K562 (cell line): ENCODE results near the gene IPO13. TPM values are rescaled to one million over a fixed set of nuclear protein-coding genes. Genes with fewer than 3 reads are reported as not detected.

Experiments
- CHCHD3 ChIP-seq: fragments of 250-450 bp; sonication (Bioruptor Pico); IDR thresholded peaks from 2 replicates; pipeline ENCODE4 v2.1.2; 2022; ENCODE audit warnings: mild to moderate bottlenecking
- FOXO4 ChIP-seq: fragments of 450-650 bp; formaldehyde crosslinking; IDR thresholded peaks from 2 replicates; pipeline ENCODE4 v1.4.0; 2020; ENCODE audit warnings: mild to moderate bottlenecking, moderate library complexity
- HNRNPL ChIP-seq: fragments of 200-400 bp; formaldehyde crosslinking; IDR thresholded peaks from 2 replicates; pipeline ENCODE4 v1.6.1; 2017; ENCODE audit warnings: low read depth, mild to moderate bottlenecking, low read length
- ID3 ChIP-seq, 2 experiments: fragments of 250-450 bp in 1 of 2; fragments of 450-650 bp in 1 of 2; sonication (Bioruptor Pico) in 1 of 2; IDR thresholded peaks; 2 replicates each; pipeline versions ENCODE4 v1.6.1 to v1.8.0; 2016 to 2021; ENCODE audit warnings: mild to moderate bottlenecking in 2 of 2, moderate library complexity in 2 of 2, missing compliant biosample characterization in 1 of 2, missing genetic modification characterization in 1 of 2
- L3MBTL2 ChIP-seq: fragments of 450-650 bp; IDR thresholded peaks from 2 replicates; pipeline ENCODE4 v1.6.1; 2016; ENCODE audit warnings: mild to moderate bottlenecking, moderate library complexity
- MGA ChIP-seq: fragments of 450-650 bp; IDR thresholded peaks from 2 replicates; pipeline ENCODE4 v1.6.1; 2016; ENCODE audit warnings: mild to moderate bottlenecking, moderate library complexity
- MNT ChIP-seq, 2 experiments: fragments of 450-650 bp; conservative IDR thresholded peaks; 2 replicates each; pipeline ENCODE4 v1.6.1; 2017; ENCODE audit warnings: mild to moderate bottlenecking in 2 of 2, moderate library complexity in 2 of 2
- MXI1 ChIP-seq: IDR thresholded peaks from 2 replicates; pipeline ENCODE4 v1.6.1; 2011; ENCODE audit warnings: low read depth, mild to moderate bottlenecking, improper control_type of control experiment, low read length
- NFIC ChIP-seq: fragments of 450-650 bp; IDR thresholded peaks from 2 replicates; pipeline ENCODE4 v1.6.1; 2017; ENCODE audit warnings: mild to moderate bottlenecking, inconsistent platforms
- NFYB ChIP-seq: IDR thresholded peaks from 2 replicates; pipeline ENCODE4 v1.6.1; 2011; ENCODE audit warnings: mild to moderate bottlenecking, moderate library complexity; ENCODE audit not compliant: insufficient read length; ENCODE audit errors: extremely low read depth
- TCF7 ChIP-seq: sonication (generic); IDR thresholded peaks from 2 replicates; pipeline ENCODE4 v1.6.1; 2016; ENCODE audit warnings: antibody characterized with exemption, borderline replicate concordance
- THRAP3 ChIP-seq: fragments of 450-650 bp; IDR thresholded peaks from 2 replicates; pipeline ENCODE4 v1.6.1; 2016; ENCODE audit warnings: mild to moderate bottlenecking, inconsistent platforms, borderline replicate concordance
- TRIM28 ChIP-seq: fragments of 450-650 bp; IDR thresholded peaks from 2 replicates; pipeline ENCODE4 v1.6.1; 2017
- ZNF75A ChIP-seq: fragments of 450-650 bp; formaldehyde crosslinking; IDR thresholded peaks from 2 replicates; pipeline ENCODE4 v1.4.0; 2020; ENCODE audit warnings: mild to moderate bottlenecking
- polyA plus RNA-seq, 8 experiments: library from polyadenylated mRNA; depleted of rRNA in 4 of 8; stranded (reverse) in 5 of 8; unstranded in 3 of 8; fragments of >200 nt; fragmentation: Nextera tagmentation in 2 of 8; fragmentation: Illumina TruSeq in 1 of 8; extraction: Ambion mirVana in 2 of 8; extraction: Trizol in 1 of 8; gene quantifications; 2 replicates each; pipeline versions ENCODE4 v1.2.1 to v1.2.3, GENCODE V29; 2011 to 2014; ENCODE audit warnings: inconsistent platforms in 1 of 8, missing spikeins in 1 of 8
- total RNA-seq, 7 experiments: library from RNA; depleted of rRNA in 6 of 7; stranded (reverse); fragments of >200 nt in 6 of 7; fragmentation: Illumina TruSeq in 2 of 7; extraction: Trizol in 2 of 7; gene quantifications; 2 replicates each; pipeline versions ENCODE4 v1.2.1 to v1.2.3, GENCODE V29; 2011 to 2021; ENCODE audit warnings: low replicate concordance in 1 of 7

Gene IPO13
- total and polyA plus RNA-seq, 9 of the 15 experiments (the other 6 are each of a cell fraction or from before 2014, with no cell fraction given), result 7.0 to 30.8 (median 16.2) TPM

DNA sequence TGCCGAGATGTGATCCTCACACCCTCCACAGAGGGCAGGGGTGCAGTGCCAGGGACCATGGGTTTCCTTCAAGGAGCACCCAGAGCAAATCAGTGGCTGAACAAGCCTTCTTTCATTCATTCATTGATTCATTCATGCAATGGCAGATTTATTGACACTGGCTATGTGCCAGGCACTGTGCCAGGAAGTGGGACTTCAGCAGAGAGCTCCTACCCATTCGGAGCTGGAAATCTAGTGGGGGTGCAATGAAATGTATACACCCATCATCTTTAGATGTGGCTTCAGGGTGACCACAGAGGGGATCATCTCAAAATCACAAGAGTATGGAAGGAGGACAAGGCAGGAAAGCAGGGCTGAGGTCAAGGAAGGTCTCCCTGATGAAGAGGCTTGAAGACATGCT lies 65.7 kb downstream of the IPO13 start (continued):
- no peak for TF ChIP-seq MGA
- TF ChIP-seq THRAP3, result no peak
- no peak for TF ChIP-seq TCF7
- no peak for TF ChIP-seq MNT (conservative IDR thresholded peaks at IDR 0.05)
- no peak for TF ChIP-seq ID3 (CRISPR knock-in tag; IDR thresholded peaks at IDR 0.05)
- TF ChIP-seq ID3 (tag; IDR thresholded peaks at IDR 0.05), result no peak
- no peak for TF ChIP-seq ZNF75A (CRISPR knock-in tag)
- TF ChIP-seq FOXO4 (CRISPR knock-in tag), result no peak
- TF ChIP-seq MXI1, result no peak
- TF ChIP-seq HNRNPL, result no peak
- no peak for TF ChIP-seq CHCHD3 (CRISPR knock-in tag)
- peak; percentile 62 for TF ChIP-seq NFIC
- TF ChIP-seq L3MBTL2, result no peak
- TF ChIP-seq TRIM28, result no peak
- TF ChIP-seq NFYB, result no peak
